Measurements from ENCODE around the gene ZMPSTE24. TPM values are rescaled to one million over a fixed set of nuclear protein-coding genes. Genes with fewer than 3 reads are reported as not detected.

Gene ZMPSTE24
- polyA plus RNA-seq, 1 donor from 2014 or later: 32.9 TPM

DNA sequence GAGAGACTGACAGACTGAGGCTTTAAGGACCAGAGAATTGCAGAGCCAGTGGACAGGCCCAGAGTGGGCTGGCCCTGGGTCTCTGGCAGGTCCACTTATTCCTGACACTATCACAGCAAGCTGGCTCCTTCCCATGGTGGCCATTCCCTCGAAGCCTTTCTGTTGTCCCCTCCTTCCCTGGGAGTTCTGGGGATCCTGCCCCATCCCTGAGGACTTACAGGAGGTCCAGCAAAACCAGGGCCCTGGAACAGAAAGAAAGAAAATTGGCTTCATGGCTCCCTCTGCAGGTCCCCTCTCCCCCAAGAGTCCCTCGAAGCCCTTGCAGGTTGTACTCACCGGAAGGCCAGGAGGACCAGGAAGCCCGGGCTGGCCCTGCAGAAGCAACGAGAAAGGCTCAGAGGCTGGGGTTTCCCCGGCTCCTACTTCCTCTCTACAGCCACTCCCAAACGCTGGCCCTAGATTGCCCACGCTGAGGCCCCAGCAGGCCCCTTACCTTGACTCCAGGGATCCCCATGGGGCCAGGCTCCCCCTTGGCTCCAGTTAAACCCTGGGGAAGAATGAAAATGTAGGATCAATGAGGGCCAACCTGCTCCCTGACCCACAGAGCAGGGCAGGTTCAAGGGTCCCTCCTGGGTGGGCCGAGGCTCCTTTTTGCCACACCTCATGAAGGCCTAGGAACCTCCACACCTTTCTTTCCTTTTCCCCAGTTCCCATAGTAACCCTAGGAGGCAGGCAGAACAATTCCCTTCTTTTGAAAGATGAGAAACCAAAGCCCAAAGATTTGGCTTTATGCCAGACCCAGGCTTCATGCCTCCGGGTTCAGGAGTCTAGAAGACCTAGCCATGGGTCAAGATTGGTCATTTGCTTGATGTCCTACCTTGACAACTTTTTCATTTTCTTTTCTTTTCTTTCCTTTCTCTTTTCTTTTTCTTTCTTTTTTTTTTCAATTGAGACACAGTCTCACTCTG is 54.5 kb downstream of the ZMPSTE24 start:
- TF ChIP-seq REST (IDR thresholded peaks at IDR 0.05; ENCODE audit: borderline replicate concordance) (no peak), EP300 (conservative IDR thresholded peaks at IDR 0.05; ENCODE audit: poor library complexity, severe bottlenecking) (no peak), SMC3 (conservative IDR thresholded peaks at IDR 0.05; ENCODE audit: poor library complexity) (no peak), POLR2AphosphoS5 (IDR thresholded peaks at IDR 0.05) (no peak), TAF1 (IDR thresholded peaks at IDR 0.05; ENCODE audit: low read depth) (no peak), RAD21 (conservative IDR thresholded peaks at IDR 0.05) (no peak), MXI1 (conservative IDR thresholded peaks at IDR 0.05; ENCODE audit: poor library complexity, severe bottlenecking) (no peak), EZH2 (IDR thresholded peaks at IDR 0.05; ENCODE audit: borderline replicate concordance, insufficient read depth, low read length, poor library complexity, severe bottlenecking) (no peak)
- TF ChIP-seq, protein P1, sequence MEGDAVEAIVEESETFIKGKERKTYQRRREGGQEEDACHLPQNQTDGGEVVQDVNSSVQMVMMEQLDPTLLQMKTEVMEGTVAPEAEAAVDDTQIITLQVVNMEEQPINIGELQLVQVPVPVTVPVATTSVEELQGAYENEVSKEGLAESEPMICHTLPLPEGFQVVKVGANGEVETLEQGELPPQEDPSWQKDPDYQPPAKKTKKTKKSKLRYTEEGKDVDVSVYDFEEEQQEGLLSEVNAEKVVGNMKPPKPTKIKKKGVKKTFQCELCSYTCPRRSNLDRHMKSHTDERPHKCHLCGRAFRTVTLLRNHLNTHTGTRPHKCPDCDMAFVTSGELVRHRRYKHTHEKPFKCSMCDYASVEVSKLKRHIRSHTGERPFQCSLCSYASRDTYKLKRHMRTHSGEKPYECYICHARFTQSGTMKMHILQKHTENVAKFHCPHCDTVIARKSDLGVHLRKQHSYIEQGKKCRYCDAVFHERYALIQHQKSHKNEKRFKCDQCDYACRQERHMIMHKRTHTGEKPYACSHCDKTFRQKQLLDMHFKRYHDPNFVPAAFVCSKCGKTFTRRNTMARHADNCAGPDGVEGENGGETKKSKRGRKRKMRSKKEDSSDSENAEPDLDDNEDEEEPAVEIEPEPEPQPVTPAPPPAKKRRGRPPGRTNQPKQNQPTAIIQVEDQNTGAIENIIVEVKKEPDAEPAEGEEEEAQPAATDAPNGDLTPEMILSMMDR (IDR thresholded peaks at IDR 0.05; ENCODE audit: poor library complexity, severe bottlenecking): no peak
- Histone ChIP-seq H3K9ac (ENCODE audit: low read length) (no peak overlapping the region), H3K9me3 (ENCODE audit: low read length) (no peaks in the 10 kb centered on the region), H2AFZ (ENCODE audit: low read depth, low read length) (no peak overlapping the region), H4K20me1 (ENCODE audit: insufficient read depth) (no peaks in the 10 kb centered on the region), H3K4me2 (ENCODE audit: low read length) (no peak overlapping the region), H3K36me3 (ENCODE audit: insufficient read depth, low read length) (no peaks in the 10 kb centered on the region), H3K4me3 (ENCODE audit: low read length) (no peak overlapping the region), H3K9me2 (ENCODE audit: insufficient read depth, low read length) (no peaks in the 10 kb centered on the region), H3K79me2 (replicated peaks; ENCODE audit: insufficient read depth, low read length) (no peaks in the 10 kb centered on the region), H3K27ac (ENCODE audit: low read length) (no peak overlapping the region), H3K27me3 (ENCODE audit: insufficient read depth, low read depth, low read length) (peaks cover 31% of the 10 kb centered on the region), H3F3A (ENCODE audit: insufficient read depth, low read length, poor library complexity, severe bottlenecking) (no peaks in the 10 kb centered on the region)

DNA sequence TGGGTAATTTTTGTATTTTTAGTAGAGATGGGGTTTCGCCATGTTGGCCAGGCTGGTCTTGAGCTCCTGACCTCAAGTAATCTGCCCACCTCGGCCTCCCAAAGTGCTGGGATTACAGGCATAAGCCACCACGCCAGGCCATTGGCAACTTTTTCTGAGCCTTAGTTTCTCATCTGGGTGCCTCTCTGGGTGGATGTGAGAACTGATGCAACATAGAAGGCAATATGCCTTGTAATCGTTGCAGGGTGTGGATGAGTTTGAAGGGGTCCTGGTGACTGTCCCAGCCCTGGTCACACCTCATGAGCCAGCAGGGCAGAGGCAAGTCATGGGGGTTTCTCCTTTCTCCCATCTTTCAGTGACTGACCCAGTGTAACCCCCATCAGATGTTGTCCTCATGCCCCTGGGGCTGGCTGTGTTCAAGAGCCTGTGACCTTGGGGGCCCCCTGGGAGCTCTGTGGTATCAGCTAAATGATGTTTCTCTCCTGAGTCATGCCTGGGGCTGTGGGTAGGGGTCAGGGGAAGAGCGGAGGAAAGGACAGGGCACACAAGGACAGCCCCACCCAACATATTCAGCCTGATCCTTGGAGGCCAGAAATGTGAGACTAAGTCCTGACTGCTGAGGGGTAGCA is 55.4 kb downstream of the ZMPSTE24 start:
- no peak overlapping the region for H3K9ac ChIP-seq (ENCODE audit: low read length)
- H3K36me3 ChIP-seq (ENCODE audit: insufficient read depth, low read length): no peaks in the 10 kb centered on the region
- H3F3A ChIP-seq (ENCODE audit: insufficient read depth, low read length, poor library complexity, severe bottlenecking): no peaks in the 10 kb centered on the region
- H3K4me2 ChIP-seq (ENCODE audit: low read length): no peak overlapping the region
- no peaks in the 10 kb centered on the region for H3K9me3 ChIP-seq (ENCODE audit: low read length)
- no peak overlapping the region for H2AFZ ChIP-seq (ENCODE audit: low read depth, low read length)
- peaks cover 38% of the 10 kb centered on the region for H3K27me3 ChIP-seq (ENCODE audit: insufficient read depth, low read depth, low read length)
- H3K79me2 ChIP-seq (replicated peaks; ENCODE audit: insufficient read depth, low read length): no peaks in the 10 kb centered on the region
- no peaks in the 10 kb centered on the region for H4K20me1 ChIP-seq (ENCODE audit: insufficient read depth)
- H3K27ac ChIP-seq (ENCODE audit: low read length): no peak overlapping the region
- no peak overlapping the region for H3K4me3 ChIP-seq (ENCODE audit: low read length)
- TF ChIP-seq, protein P1 (IDR thresholded peaks at IDR 0.05; ENCODE audit: poor library complexity, severe bottlenecking): no peak
- TF ChIP-seq MXI1 (conservative IDR thresholded peaks at IDR 0.05; ENCODE audit: poor library complexity, severe bottlenecking): no peak
- TF ChIP-seq RAD21 (conservative IDR thresholded peaks at IDR 0.05): no peak
- no peak for TF ChIP-seq TAF1 (IDR thresholded peaks at IDR 0.05; ENCODE audit: low read depth)
- no peak for TF ChIP-seq REST (IDR thresholded peaks at IDR 0.05; ENCODE audit: borderline replicate concordance)
- TF ChIP-seq POLR2AphosphoS5 (IDR thresholded peaks at IDR 0.05): no peak
- TF ChIP-seq SMC3 (conservative IDR thresholded peaks at IDR 0.05; ENCODE audit: poor library complexity): no peak
- TF ChIP-seq EZH2 (IDR thresholded peaks at IDR 0.05; ENCODE audit: borderline replicate concordance, insufficient read depth, low read length, poor library complexity, severe bottlenecking): no peak
- no peak for TF ChIP-seq EP300 (conservative IDR thresholded peaks at IDR 0.05; ENCODE audit: poor library complexity, severe bottlenecking)
- H3K9me2 ChIP-seq (ENCODE audit: insufficient read depth, low read length): no peaks in the 10 kb centered on the region

Data from neural cell (in vitro differentiated cells).